ENCODE data around the gene AMDHD2.
A peak's percentile ranks its signal among the peaks of the same experiment; 100 is the strongest.
"Not testable (repeated sequence)": the region's sequence is repeated elsewhere in the genome, so short reads cannot be mapped to it uniquely, and the experiment has no call there.

The AMDHD2 gene

DNA sequence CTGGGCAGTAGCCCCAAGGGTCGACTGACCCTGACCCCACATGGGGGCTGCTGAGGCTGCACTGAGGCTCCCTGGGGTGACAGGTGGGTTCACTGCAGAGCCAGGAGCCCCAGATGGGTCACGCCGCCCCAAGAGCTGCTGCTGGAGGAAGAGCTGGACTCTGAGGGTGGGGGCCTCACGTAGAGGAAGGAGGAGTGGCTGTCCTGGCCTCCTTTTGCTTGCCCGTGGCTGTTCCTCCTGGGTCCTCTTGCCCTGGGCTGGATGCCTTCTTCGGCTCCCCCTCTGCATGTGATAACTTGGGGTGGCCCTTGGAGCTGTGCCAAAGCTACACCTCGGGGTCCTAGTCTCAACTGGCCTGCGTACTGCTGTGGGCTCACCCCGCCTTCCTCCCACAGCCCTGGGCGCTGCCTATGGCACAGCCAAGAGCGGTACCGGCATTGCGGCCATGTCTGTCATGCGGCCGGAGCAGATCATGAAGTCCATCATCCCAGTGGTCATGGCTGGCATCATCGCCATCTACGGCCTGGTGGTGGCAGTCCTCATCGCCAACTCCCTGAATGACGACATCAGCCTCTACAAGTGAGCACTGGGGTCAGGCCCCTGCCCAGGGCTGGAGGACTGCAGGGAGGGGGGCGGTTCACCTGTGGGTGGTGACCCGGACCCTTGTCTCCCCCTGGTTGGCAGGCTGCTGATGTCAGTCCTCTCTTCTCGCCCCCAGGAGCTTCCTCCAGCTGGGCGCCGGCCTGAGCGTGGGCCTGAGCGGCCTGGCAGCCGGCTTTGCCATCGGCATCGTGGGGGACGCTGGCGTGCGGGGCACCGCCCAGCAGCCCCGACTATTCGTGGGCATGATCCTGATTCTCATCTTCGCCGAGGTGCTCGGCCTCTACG lies 1.1 kb upstream of the AMDHD2 start:
- no peak for DNase-seq

DNA sequence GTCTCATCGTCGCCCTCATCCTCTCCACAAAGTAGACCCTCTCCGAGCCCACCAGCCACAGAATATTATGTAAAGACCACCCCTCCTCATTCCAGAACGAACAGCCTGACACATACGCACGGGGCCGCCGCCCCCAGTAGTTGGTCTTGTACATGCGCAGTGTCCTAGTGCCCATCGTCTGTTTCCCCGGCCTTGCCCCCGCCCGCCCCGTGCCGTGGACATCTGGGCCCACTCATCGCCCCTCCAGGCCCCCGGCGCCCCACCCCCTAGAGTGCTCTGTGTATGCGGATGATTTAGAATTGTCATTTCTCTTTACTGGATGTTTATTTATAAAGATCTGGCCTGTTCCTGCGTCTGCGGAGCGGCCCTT lies 475 bp upstream of the AMDHD2 start:
- DNase-seq = no peak

DNA sequence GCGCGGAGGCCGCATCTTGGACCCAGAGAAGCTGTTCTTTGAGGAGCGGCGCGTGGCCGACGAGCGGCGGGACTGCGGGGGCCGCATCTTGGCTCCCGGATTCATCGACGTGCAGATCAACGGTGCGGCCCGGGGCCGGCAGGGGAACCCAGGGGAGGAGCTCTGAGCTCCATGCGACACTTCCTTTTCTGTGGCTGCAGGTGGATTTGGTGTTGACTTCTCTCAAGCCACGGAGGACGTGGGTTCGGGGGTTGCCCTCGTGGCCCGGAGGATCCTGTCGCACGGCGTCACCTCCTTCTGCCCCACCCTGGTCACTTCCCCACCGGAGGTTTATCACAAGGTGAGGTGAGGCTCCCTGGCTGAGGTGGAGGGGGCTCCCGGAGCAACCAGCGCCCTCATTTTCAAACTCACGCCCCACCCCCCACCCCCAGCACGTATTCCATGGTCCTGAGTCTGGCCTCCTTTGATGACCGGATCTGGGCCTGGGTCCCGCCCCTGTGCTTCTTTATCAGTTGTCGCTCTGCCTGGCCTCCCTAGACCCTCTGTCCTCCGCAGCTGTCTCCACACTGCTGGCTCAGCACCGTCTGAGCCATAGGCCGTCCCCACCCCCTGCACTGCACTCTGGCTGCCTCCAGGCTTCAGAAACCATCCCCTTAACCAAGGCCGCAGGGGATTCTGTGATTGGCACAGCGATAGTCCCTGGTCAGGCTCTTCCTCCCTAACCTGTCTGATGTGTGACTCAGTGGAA lies 787 bp downstream of the AMDHD2 start:
- peak; percentile 47 to 53 for DNase-seq

DNA sequence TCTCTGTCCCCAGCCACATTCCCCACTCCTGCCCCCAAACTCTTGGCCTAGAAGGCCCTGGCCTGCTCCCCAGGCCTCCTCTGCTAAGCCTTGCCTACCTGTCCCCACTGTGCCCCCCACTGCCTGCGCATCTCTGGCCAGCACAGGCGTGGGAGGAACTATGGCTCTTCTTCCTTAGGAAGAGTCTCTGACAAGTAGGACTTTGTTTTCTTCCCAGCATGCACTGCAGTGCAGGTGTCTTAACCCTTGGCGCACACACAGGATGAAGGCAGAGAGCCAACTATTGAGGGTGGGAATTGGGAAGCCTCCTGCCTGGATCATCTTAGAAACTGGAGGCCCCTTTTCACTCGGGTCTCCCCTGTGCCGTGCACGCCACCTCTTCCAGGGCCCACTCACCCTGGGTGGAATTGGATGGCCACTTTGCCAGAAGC lies 3.6 kb downstream of the AMDHD2 start:
- no peak for DNase-seq

DNA sequence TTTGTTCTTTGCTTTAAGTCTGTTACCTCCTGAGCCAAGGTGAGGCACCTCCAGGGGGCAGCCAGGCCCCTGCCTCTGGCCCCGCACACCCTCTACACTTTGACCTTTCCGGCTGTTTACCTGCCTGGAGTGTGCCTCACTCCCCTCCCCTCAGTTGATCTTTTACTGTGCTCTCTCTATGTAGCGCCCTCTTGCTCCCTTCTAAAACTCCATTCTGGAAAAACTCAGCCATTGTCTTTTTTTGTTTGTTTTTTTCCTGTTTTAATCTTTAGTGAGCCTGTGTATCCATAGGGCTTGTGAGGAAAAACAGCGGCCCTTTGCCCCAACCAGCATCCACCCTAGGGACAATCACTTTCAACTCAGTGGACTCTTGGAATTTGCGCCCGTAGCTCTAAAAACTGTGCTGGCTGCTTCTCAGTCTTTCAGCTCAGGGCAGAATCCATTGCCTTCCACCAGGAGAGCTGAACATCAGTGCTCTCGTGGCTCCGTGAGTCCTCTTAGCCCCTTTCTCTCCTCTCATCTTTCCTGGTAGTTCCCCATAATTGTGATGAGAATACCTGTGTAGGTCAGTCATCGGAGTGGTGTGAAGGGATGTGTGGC lies 4.3 kb downstream of the AMDHD2 start:
- DNase-seq = no peak

DNA sequence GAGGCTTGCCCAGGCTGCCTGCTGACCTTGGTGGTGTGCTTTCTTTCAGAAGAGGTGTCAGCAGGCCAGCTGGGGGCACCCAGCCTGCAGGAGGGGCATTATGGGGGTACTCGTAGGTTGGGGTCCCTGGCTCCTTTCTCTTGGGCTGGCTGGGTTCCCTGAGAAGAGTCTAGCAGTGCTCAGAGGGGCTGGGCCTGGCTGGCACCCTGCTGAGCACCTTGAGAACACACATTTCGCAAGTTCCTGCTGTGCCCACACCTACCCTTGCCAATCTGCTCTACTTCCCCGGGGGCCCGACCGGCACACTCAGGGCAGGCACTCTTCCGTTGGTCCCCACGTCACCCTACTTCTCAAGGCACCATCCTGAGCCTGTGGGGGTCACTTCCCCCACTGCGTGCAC lies 6.0 kb downstream of the AMDHD2 start:
- no peak for DNase-seq

DNA sequence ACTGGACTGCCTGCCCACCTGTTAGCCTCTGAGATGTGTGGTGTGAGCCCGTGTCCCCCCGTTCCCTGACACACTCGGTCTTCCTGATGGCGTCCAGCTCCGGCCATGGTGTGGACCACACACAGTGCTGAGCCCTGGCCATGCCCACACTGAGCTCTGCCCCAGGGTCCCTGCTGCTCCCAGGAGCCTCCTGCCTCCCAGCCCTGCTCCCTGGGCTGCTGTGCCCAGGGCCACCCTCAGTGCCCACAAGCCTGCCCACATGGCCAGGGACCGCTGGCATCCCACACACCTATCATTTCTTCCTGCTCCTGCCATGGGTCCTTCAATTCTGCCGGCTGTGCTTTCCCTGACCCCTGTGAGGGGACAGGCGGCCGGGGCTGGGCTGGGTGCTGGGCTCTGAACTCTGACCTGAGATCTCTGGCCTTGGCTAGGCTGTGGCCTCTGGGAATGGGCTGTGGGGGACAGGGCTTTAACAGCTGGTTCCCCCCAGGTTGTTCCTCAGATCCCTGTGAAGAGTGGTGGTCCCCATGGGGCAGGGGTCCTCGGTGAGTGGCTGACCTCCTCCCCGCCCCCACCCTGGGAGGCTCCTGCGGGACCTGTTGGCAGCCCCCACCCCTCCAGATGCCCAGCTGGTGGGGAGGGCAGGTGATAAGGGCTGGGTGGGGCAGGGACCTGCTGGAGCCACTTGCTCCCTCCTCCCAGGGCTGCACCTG lies 7.1 kb downstream of the AMDHD2 start:
- peak in 1 of 2 donors; percentile 14 for DNase-seq

DNA sequence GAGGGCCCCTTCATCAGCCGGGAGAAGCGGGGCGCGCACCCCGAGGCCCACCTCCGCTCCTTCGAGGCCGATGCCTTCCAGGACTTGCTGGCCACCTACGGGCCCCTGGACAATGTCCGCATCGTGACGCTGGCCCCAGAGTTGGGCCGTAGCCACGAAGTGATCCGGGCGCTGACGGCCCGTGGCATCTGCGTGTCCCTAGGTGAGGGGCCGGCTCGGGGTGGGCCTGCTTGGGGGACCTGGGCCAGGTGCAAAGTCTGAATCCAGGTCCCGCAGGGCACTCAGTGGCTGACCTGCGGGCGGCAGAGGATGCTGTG lies 7.6 kb downstream of the AMDHD2 start:
- no peak for DNase-seq

DNA sequence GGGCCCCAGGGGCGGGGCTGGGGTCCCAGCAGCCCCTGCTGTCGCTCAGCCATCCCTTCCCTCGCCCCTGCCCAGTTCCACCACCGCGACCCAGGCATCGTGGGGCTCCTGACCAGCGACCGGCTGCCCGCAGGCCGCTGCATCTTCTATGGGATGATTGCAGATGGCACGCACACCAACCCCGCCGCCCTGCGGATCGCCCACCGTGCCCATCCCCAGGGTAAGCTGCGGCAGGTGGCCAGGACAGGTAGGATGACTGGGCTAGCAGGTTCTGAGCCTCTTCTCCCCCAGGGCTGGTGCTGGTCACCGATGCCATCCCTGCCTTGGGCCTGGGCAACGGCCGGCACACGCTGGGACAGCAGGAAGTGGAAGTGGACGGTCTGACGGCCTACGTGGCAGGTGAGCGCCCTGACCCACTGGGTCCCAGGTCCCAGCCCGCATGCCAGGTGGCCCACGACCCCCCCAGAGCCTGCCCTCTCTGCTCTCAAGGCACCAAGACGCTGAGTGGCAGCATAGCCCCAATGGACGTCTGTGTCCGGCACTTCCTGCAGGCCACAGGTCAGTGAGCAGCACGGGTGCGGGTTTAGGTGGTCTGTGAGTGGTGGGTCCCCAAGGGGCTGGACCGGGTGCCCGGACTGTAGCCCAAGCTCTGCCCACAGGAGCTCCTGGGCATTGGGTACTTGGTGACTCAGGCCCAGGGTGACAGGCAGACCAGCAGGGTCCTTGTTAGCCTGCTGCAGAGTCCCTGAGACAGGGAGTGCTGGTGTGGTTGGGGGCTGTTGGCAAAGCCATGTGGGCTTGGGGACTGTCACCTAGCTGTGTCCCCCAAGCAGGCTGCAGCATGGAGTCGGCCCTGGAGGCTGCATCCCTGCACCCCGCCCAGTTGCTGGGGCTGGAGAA lies 8.2 kb downstream of the AMDHD2 start:
- no peak for DNase-seq

DNA sequence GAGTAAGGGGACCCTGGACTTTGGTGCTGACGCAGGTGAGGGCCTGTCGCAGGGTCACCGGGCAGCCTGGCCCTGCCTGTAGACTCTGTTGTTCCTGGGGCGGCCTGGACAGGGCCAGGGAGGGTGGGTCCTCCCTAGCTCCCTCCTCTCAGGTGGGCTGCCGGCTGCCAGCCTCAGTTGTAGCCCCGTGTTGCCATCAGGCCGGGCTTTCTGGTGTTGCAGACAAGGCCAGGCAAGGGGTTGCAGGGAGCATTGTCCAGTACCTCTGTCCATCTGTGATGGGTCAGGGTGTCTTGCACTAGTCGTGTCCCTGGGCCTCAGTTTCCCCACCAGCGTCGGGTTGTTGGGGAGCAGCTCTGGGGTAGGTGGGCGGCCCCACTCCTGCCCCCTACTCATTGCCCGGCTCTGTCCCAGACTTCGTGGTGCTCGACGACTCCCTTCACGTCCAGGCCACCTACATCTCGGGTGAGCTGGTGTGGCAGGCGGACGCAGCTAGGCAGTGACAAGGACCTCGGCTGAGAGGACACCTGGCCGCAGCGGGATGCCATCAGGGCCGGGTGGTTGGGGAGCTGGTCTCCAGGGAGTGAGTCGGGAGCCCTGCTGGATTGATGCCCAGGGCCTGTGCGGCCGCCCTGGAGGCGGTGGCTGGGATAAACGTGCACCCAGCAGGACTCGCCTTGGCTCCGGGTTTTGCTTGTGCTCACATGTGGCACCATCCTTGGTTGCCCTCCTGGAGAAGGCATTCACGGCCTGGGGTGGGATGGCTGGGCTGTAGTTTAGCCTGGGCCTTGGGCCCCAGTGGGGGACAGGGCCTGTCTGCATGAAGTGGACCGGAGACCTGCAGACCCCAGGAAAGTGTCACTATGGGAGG lies 9.1 kb downstream of the AMDHD2 start:
- peak in 1 of 2 donors; percentile 17 for DNase-seq

DNA sequence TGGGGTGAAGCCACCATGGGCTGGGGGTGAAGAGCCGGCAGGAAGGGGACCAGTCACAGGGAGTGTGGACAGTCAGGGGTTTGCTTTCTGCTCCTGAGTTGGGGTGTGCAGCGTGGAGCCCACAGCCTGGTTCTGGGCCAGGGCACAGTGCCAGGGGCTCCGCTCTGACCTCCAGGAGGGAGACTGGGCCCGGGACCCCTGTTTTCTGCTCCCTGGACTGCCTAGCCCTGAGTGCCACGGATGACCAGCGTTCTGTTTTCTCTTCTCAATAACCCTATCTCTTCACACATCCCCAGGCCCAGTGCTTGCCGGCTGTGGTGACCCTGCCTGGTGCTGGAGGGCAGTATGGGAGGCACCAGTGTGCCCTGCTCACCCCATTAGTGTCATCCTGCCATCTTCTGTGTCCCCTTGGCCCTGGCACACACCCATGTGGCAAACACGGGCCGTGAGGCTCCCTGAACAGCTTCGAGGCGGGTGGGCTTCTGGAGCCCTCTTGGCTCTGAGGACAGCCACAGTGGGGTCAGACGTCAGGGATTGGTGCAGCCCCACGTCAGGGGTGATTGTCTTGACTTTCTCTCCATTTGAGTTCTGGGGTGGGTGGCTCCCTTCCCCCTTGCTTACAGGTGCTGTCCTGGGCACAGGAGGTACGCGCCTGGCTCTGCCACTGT lies 9.9 kb downstream of the AMDHD2 start:
- DNase-seq = no peak

DNA sequence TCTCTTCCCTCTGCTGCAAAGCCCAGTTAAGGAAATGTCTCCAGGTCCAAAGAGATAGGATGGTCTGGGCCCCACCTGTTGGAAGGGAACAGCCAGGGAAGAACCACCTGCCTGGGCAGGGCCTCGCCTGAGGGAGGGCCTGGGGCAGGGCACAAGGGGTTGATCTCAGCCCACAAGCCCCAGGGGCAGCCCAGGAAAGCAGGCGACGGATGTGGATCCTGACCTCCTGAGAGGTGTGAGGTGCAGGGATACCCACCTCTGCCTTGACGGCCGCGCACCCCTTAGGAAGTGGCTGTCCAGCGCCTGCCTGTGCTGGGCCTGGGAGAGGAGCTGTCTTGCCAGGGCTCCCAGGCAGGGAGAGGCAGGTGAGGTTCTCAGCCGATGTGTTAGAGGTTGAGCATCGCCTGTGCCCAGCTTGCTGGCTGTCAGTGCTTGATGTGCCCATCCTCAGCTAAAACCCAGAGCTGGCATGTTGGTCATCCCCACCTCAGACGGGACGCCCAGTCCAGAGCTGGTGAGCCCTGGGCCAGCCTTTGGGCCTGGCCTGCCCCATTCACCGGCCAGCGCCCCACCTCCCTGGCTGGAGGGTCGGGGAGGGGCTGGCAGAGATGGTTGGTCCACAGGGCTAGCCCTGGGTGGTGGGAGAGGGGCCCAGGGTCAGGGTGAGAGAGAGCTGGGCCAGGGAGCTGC lies 10.6 kb downstream of the AMDHD2 start:
- no peak for DNase-seq

DNA sequence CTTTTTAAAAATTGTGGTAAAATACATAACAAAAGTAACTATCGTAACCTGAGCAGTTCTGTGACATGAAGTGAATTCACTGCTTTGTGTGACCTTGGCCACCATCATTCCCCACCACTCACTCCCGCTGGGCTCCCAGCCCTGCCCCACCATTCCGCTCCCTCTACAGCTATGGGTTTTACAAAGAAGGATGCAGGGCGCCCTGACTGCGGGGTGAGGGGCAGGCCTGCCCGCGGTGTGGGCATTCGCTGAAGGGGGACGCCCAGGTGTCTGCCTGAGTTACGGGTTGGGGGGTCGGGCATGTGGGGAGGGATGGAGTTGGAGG lies 11.2 kb downstream of the AMDHD2 start, which contains the start of gene CEMP1:
CEMP1 (minus strand) TSS at position 38 of the 325 bp plus-strand sequence. CDS start 335 bp downstream, outside the sequence.
- DNase-seq = no peak

DNA sequence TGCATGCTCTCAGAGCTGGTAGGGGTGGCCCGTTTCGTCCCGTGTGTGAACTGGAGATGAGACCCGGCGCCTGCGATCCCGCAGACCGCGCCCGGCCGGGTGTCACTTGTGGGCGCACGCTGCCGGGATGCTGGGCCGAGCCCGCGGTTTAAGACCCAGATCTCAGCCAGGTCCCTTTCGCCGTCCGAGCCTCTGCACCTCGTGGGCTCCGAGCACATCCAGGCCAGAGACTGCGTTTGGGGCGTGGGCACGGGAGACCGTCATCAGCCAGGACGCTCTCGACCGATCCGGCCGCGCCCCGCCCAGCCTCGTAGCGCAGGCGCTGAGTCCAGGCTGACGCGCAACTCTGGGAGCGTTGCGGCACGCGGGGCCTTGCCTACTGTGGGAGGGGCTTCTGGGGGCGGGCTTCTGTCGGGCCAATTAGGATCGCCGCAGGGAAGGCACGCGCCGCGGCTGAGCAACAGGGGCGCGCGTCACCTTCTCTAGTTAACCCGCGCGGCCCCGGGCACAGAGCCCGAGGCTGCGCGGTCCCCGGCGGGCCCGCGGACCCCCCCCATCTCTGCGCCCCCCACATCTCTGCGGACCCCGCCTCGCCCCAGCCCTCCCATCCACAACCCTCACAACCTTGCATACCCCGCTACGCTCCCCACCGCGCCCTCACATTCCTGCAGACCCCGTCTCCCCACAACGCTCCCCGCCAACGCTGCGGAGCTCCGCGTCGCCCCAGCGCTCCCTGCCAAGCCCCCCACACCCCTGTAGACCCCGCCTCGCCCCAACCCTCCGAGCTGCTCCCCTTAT lies 11.7 kb downstream of the AMDHD2 start:
- DNase-seq = peak; percentile 98

DNA sequence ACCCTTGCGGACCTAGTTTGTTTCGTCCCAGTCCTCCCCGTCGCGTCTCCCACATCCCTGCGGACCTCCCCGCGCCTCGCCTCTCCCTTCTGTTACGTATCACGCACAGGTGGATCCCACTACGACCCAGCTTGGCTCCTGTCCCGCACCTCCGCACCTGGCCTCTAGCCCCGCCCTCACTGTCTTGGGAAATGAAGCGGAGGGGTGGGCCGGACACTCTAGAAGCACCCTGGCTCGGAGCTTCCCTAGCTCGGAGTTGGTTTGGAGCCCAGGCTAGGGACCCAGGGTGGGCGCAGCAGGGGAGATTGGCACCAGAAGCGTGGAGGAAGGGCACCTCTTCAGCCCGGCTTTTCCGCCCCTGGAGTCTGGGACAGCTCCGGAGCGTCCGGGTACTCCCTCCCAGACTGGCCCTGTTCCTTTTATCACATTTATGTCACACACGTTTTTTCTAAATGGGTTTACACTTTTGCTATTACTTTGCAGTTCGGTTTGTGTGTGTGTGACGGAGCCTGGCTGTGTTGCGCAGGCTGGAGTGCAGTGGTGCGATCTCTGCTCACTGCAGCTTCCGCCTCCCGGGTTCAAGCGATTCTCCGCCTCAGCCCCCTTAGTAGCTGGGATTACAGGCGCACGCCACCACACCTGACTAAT lies 12.4 kb downstream of the AMDHD2 start:
- DNase-seq = peak; percentile 65

DNA sequence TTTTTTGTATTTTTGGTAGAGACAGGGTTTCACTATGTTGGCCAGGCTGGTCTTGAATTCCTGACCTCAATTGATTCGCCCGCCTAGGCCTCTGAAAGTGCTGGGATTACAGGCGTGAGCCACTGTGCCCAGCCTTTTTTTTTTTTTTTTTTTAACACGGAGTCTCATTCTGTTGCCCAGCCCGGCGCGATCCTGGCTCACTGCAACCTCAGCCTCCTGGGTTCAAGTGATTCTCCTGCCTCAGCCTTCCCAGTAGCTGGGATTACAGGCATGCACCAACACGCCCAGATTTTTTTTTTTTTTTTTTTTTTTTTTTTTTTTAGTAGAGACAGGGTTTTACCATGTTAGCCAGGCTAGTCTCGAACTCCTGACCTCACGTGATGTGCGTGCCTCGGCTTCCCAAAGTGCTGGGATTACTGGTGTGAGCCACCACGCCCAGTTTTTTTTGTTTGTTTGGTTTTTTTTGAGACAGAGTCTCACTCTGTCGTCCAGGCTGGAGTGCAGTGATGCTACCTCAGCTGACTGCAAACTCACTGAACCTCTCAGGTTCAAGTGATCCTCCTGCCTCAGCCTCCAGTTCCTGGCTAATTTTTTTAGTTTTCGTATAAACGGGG lies 13.1 kb downstream of the AMDHD2 start:
- DNase-seq = not testable (repeated sequence)

DNA sequence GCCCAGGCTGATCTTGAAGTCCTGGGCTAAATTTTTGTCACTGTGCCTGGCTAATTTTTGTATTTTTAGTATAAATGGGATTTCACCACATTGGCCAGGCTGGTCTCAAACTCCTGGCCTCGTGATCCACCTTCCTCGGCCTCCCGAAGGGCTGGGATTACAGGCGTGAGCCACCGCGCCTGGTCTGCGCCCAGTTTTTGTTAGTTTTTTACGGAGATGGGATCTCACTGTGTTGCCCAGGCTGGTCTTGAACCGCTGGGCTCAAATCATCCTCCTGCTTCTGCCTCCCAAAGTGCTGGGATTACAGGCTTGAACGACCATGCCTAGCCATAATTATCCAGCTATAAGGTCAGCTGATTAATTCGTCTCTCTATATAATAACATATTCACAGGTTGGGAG lies 13.7 kb downstream of the AMDHD2 start:
- no peak for DNase-seq

DNA sequence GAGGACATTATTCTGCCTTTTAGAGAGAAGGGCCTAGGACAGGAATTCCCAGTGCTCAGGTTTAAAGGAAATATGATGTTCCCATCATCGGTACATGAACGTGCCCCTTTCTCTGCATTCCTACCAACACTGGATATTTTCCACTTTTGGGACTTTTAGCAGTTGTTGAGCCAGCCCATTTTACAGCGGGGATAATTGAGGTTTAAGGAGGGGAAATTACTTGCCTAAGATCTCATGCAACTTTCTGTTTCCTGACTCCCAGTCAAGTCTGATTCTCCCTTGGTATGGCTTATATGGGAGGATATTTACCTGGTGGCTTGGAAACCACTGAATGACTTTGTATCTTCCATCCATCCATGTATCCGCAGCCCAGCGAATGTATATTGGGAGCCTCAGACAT lies 14.2 kb downstream of the AMDHD2 start:
- not testable (repeated sequence) for DNase-seq

Measured in stimulated activated CD4-positive, alpha-beta T cell treated with anti-CD3 and anti-CD28 coated beads, Interleukin-2, amount 100 ng/mL, for 24 hours (primary cell).